K562 (cell line): ENCODE measurements around the gene KCNJ5. TPM values are rescaled to one million over a fixed set of nuclear protein-coding genes. Genes with fewer than 3 reads are reported as not detected.

Source experiments
- ATAC-seq: fragments of 200-7000 bp; cut with Tn5 transposase; 3 replicates; pipeline ENCODE4 v1.9.1; 2020; ENCODE audit warnings: moderate library complexity
- BruUV-seq: library from RNA; stranded (reverse); fragments of 400-500 nt; replicated peaks from 2 replicates; lab custom pipeline; 2021; lab: Mats Ljungman, UMichigan
- CTCF ChIA-PET: fragments of 300-600 bp; formaldehyde crosslinking; extraction: SDS; loops from one replicate; lab custom pipeline; 2021; ENCODE audit warnings: low intra/inter-chr PET ratio; lab: Yijun Ruan, JAX
- POLR2A ChIA-PET: fragments of 300-600, 350-650 bp; sonication (Branson Sonifier 250); formaldehyde crosslinking; extraction: SDS; loops from one replicate; lab custom pipeline; 2021; ENCODE audit warnings: antibody characterized with exemption, inconsistent platforms; lab: Yijun Ruan, JAX
- DNase-seq, 4 experiments: peaks; one replicate each; pipeline versions ENCODE4 v3.0.0 to v3.0.0-alpha.2; 2011 to 2018; ENCODE audit warnings: low spot score in 3 of 4, mixed read lengths in 3 of 4; ENCODE audit errors: extremely low read depth in 1 of 4
- FAIRE-seq: peaks from 2 replicates; lab custom pipeline; 2011; peaks lifted over from hg19 to GRCh38; lab: Jason Lieb, UNC
- H2AFZ ChIP-seq: 2 replicates; pipeline ENCODE4 v1.6.0; 2011; ENCODE audit warnings: low read depth, low read length, control low read depth, inconsistent platforms
- H3K27ac ChIP-seq: fragments of 200-600 bp; 3 replicates; pipeline ENCODE4 v1.8.0; 2011; ENCODE audit warnings: low read depth, mild to moderate bottlenecking, control low read depth, inconsistent platforms, low read length, moderate library complexity, mixed read lengths; ENCODE audit errors: extremely low read depth
- H3K27me3 ChIP-seq, 2 experiments: fragments of 300-600 bp in 1 of 2; 2 replicates in 1 of 2; 3 replicates in 1 of 2; pipeline versions ENCODE4 v1.6.0 to v1.8.0; 2011; ENCODE audit warnings: inconsistent platforms in 2 of 2, low read length in 2 of 2, mild to moderate bottlenecking in 1 of 2, mixed read lengths in 1 of 2, moderate library complexity in 1 of 2; ENCODE audit not compliant: control insufficient read depth in 2 of 2, insufficient read depth in 2 of 2
- H3K36me3 ChIP-seq: fragments of 300-600 bp; 3 replicates; pipeline ENCODE4 v1.8.0; 2011; ENCODE audit warnings: mild to moderate bottlenecking, low read length, inconsistent platforms; ENCODE audit not compliant: control insufficient read depth, insufficient read depth
- H3K4me1 ChIP-seq, 2 experiments: fragments of 200-600 bp in 1 of 2; replicated peaks in 1 of 2; 2 replicates in 1 of 2; 3 replicates in 1 of 2; pipeline versions ENCODE4 v1.5.1 to v1.8.0; 2011; ENCODE audit warnings: inconsistent platforms in 2 of 2, low read length in 2 of 2, mild to moderate bottlenecking in 1 of 2, mixed read lengths in 1 of 2, moderate library complexity in 1 of 2; ENCODE audit not compliant: control insufficient read depth in 2 of 2, insufficient read depth in 2 of 2
- H3K4me2 ChIP-seq: 2 replicates; pipeline ENCODE4 v1.6.1; 2011; ENCODE audit warnings: low read length, control low read depth, inconsistent platforms, mixed read lengths; ENCODE audit not compliant: insufficient read depth
- H3K4me3 ChIP-seq: fragments of 200-600 bp; sonication (generic), shearing (Covaris generic); 2 replicates; pipeline ENCODE4 v1.5.1; 2016; ENCODE audit warnings: control low read depth, inconsistent platforms
- H3K79me2 ChIP-seq: fragments of 200-600 bp; 3 replicates; pipeline ENCODE4 v1.8.0; 2011; ENCODE audit warnings: low read length, inconsistent platforms; ENCODE audit not compliant: control insufficient read depth, insufficient read depth
- H3K9ac ChIP-seq, 2 experiments: 2 replicates each; pipeline versions ENCODE4 v1.6.0 to v1.6.1; 2011; ENCODE audit warnings: low read depth in 2 of 2, low read length in 2 of 2, control low read depth in 1 of 2, inconsistent platforms in 1 of 2, mild to moderate bottlenecking in 1 of 2, mixed read lengths in 1 of 2; ENCODE audit not compliant: insufficient read depth in 1 of 2
- H3K9me1 ChIP-seq: one replicate; pipeline ENCODE4 v1.6.0; 2011; ENCODE audit warnings: inconsistent platforms, mild to moderate bottlenecking, low read length, moderate library complexity; ENCODE audit not compliant: control insufficient read depth, insufficient read depth
- H3K9me3 ChIP-seq: replicated peaks from 2 replicates; pipeline ENCODE4 v1.5.1; 2011; ENCODE audit warnings: low read depth, low read length, inconsistent platforms; ENCODE audit not compliant: control insufficient read depth, insufficient read depth
- H4K20me1 ChIP-seq: replicated peaks from 2 replicates; pipeline ENCODE4 v1.6.1; 2011; ENCODE audit warnings: low read length, inconsistent platforms, mixed read lengths; ENCODE audit not compliant: control insufficient read depth, insufficient read depth
- FOXK1 ChIP-seq: sonication (generic); formaldehyde crosslinking; IDR thresholded peaks from 2 replicates; pipeline ENCODE4 v1.8.0; 2022; ENCODE audit warnings: missing genetic modification reagents, mild to moderate bottlenecking, borderline replicate concordance
- HDAC6 ChIP-seq: IDR thresholded peaks from 2 replicates; pipeline ENCODE4 v1.6.1; 2012; ENCODE audit warnings: low read depth, mild to moderate bottlenecking, control low read depth, inconsistent platforms, low read length, moderate library complexity
- POLR2H ChIP-seq: IDR thresholded peaks from 2 replicates; pipeline ENCODE4 v1.6.1; 2016; ENCODE audit warnings: missing genetic modification characterization, low read depth, mild to moderate bottlenecking, control low read depth, missing compliant biosample characterization, moderate library complexity
- RNF219 ChIP-seq: fragments of 250-450 bp; sonication (Bioruptor Pico); IDR thresholded peaks from 2 replicates; pipeline ENCODE4 v1.5.0; 2022; ENCODE audit warnings: mild to moderate bottlenecking
- SRF ChIP-seq, 2 experiments: fragments of 250-450, 450-650 bp in 1 of 2; sonication (Bioruptor Pico) in 1 of 2; sonication (generic) in 1 of 2; formaldehyde crosslinking; IDR thresholded peaks; 2 replicates each; pipeline versions ENCODE4 v1.5.0 to v1.5.1; 2020 to 2022; ENCODE audit warnings: mild to moderate bottlenecking in 1 of 2, missing genetic modification reagents in 1 of 2
- SRSF7 ChIP-seq: fragments of 200-400 bp; formaldehyde crosslinking; optimal IDR thresholded peaks from 2 replicates; pipeline ENCODE3; 2017; ENCODE audit warnings: mild to moderate bottlenecking, low read depth, low read length
- TCF7L2 ChIP-seq: fragments of 150-350 bp; IDR thresholded peaks from 2 replicates; pipeline ENCODE4 v1.6.1; 2016; ENCODE audit warnings: low read depth, mild to moderate bottlenecking, low read length, moderate library complexity
- ZFPM2 ChIP-seq: fragments of 250-450 bp; sonication (Bioruptor Pico); IDR thresholded peaks from 2 replicates; pipeline ENCODE4 v1.5.1; 2022; ENCODE audit warnings: mild to moderate bottlenecking
- ZNF239 ChIP-seq: fragments of 250-450 bp; sonication (Bioruptor Pico); IDR thresholded peaks from 2 replicates; pipeline ENCODE4 v1.4.0; 2020; ENCODE audit warnings: mild to moderate bottlenecking
- WGBS: fragments of 100-300 bp; shearing (Covaris generic); methylation state at CpG from one replicate; pipeline ENCODE4 v1.1.6; 2016; ENCODE audit warnings: low coverage, mixed read lengths; ENCODE audit not compliant: insufficient coverage; ENCODE audit errors: missing lambda C conversion rate; 5-methylcytosine and 5-hydroxymethylcytosine counted together
- in situ Hi-C: fragments of 300-500 bp; cut with MboI; formaldehyde crosslinking; loops from 4 replicates; pipeline ENCODE4 v1.15.0; 2018; ENCODE audit warnings: inconsistent platforms, mixed read lengths
- intact Hi-C: fragments of 100-400 bp; cut with micrococcal nuclease; formaldehyde crosslinking; loops from 2 replicates; pipeline ENCODE4 v1.14.2; 2022
- polyA plus RNA-seq, 8 experiments: library from polyadenylated mRNA; depleted of rRNA in 4 of 8; stranded (reverse) in 5 of 8; unstranded in 3 of 8; fragments of >200 nt; fragmentation: Nextera tagmentation in 2 of 8; fragmentation: Illumina TruSeq in 1 of 8; extraction: Ambion mirVana in 2 of 8; extraction: Trizol in 1 of 8; gene quantifications; 2 replicates each; pipeline versions ENCODE4 v1.2.1 to v1.2.3, GENCODE V29; 2011 to 2014; ENCODE audit warnings: inconsistent platforms in 1 of 8, missing spikeins in 1 of 8
- total RNA-seq, 7 experiments: library from RNA; depleted of rRNA in 6 of 7; stranded (reverse); fragments of >200 nt in 6 of 7; fragmentation: Illumina TruSeq in 2 of 7; extraction: Trizol in 2 of 7; gene quantifications; 2 replicates each; pipeline versions ENCODE4 v1.2.1 to v1.2.3, GENCODE V29; 2011 to 2021; ENCODE audit warnings: low replicate concordance in 1 of 7

KCNJ5 gene
- total and polyA plus RNA-seq, 9 of the 15 experiments (the other 6 are each of a cell fraction or from before 2014, with no cell fraction given) = 0.04 TPM; not detected in 8

GRCh38 chr11:128929991-128930390, 38.8 kb downstream of the KCNJ5 start:
- Histone ChIP-seq H3K4me3 (no peak overlapping the region), H3K36me3 (no peaks in the 10 kb centered on the region), H3K27ac (no peak overlapping the region), H2AFZ (no peak overlapping the region), H3K27me3 (peaks cover 0 to 7% of the 10 kb centered on the region in 2 experiments; a peak in 1 of 5 replicates), H3K9me1 (no peaks in the 10 kb centered on the region), H3K9me3 (no peaks in the 10 kb centered on the region), H3K4me1 (no peaks in the 10 kb centered on the region), H4K20me1 (no peaks in the 10 kb centered on the region), H3K4me2 (no peak overlapping the region), H3K9ac (no peak overlapping the region), H3K79me2 (no peaks in the 10 kb centered on the region)
- intact Hi-C loops = no loop called here
- in situ Hi-C loops = no loop called here
- POLR2A ChIA-PET = no interaction called here
- CTCF ChIA-PET = no interaction called here
- no peak for TF ChIP-seq SRSF7
- TF ChIP-seq HDAC6 = no peak
- no peak for TF ChIP-seq ZFPM2 (CRISPR knock-in tag)
- no peak for TF ChIP-seq FOXK1
- no peak for TF ChIP-seq ZNF239
- no peak for TF ChIP-seq POLR2H (tag)
- no peak for TF ChIP-seq TCF7L2
- no peak for TF ChIP-seq SRF (CRISPR knock-in tag; IDR thresholded peaks at IDR 0.05)
- no peak for TF ChIP-seq RNF219
- ATAC-seq = no peak
- no TSS peak for BruUV-seq
- FAIRE-seq = no peak
- no peak for DNase-seq
- WGBS = 0% methylated on average over 10 of the region's 12 CpGs
